ENCODE measurements around the gene RNF207. TPM values are rescaled to one million over a fixed set of nuclear protein-coding genes. Genes with fewer than 3 reads are reported as not detected.

The RNF207 gene
- total RNA-seq, 1 donor from 2014 or later, result 19.4 TPM

DNA sequence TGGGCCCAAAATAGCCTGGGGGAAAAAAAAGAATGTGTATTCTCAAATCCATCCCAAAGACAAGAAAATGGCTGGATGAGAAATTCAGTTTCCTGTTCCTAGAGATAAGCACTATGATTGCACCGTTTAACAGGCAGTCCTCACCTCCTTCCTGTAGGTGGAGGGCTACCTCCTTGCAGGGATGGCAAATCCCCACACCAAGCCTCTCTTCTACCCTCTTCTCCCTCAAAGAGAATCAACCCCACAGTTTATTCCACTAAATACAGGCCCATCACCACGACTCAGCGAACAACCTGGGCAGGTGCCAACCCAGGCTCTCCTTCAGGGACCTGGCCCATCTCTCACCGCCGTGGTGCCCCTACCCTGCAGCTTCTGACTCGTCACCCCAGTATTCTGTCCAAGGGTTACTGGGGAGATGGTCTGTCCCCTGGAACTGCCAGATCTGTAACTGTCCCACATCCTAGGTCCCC is 22.4 kb upstream of the RNF207 start:
- H3K4me3 ChIP-seq, result no peak overlapping the region
- TF ChIP-seq, protein P1, sequence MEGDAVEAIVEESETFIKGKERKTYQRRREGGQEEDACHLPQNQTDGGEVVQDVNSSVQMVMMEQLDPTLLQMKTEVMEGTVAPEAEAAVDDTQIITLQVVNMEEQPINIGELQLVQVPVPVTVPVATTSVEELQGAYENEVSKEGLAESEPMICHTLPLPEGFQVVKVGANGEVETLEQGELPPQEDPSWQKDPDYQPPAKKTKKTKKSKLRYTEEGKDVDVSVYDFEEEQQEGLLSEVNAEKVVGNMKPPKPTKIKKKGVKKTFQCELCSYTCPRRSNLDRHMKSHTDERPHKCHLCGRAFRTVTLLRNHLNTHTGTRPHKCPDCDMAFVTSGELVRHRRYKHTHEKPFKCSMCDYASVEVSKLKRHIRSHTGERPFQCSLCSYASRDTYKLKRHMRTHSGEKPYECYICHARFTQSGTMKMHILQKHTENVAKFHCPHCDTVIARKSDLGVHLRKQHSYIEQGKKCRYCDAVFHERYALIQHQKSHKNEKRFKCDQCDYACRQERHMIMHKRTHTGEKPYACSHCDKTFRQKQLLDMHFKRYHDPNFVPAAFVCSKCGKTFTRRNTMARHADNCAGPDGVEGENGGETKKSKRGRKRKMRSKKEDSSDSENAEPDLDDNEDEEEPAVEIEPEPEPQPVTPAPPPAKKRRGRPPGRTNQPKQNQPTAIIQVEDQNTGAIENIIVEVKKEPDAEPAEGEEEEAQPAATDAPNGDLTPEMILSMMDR (IDR thresholded peaks at IDR 0.05), result no peak
- no peak for TF ChIP-seq POLR2AphosphoS5 (IDR thresholded peaks at IDR 0.05; ENCODE audit: insufficient read depth in 1 of 2, low read depth in 1 of 2)
- TF ChIP-seq POLR2A (IDR thresholded peaks at IDR 0.05), result no peak
- H3K9me3 ChIP-seq, result no peaks in the 10 kb centered on the region
- no peak for DNase-seq (ENCODE audit: extremely low spot score in 2 of 2)
- H3K27me3 ChIP-seq, result no peaks in the 10 kb centered on the region
- H3K27ac ChIP-seq, result no peak overlapping the region
- peaks cover 0 to 21% of the 10 kb centered on the region in 2 donors for H3K36me3 ChIP-seq
- H3K4me1 ChIP-seq, result peaks cover 20% of the 10 kb centered on the region
- intact Hi-C loops (cut with DNase I), result no loop called here

DNA sequence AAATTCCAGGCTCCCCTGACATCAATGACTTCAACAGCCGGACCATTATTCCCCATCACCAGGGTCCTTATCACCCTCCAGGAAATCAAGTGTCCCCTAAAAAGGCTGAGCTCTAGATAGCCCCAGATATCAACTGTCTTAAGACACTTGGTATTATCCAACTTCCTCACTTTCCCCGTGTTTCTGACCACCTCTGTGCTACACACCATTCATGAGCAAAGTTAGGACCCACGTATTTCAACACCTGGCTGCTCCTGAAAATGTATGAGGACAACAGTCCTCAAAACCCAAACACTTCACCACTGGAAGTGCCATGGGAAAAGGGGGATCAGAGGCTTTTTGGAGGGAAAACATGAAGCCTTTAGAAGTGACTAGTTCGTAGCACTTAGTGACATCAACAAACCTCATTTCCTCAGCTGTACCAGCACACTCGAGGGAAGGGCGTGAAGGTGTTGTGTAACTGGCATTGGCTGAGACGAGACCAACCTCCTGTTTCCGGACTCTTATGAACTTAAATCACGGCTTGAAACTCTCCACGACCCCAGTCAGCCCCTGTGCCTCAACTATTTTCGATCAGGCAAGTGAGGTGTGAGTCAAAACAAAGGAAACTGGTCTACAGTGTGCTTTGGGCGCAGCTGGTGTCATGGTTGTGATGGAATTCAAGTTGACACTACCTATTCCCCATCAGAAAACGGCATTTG is 21.7 kb upstream of the RNF207 start:
- TF ChIP-seq, protein P1 (IDR thresholded peaks at IDR 0.05), result no peak
- TF ChIP-seq POLR2A (IDR thresholded peaks at IDR 0.05) (no peak), POLR2AphosphoS5 (IDR thresholded peaks at IDR 0.05; ENCODE audit: insufficient read depth in 1 of 2, low read depth in 1 of 2) (no peak)
- Histone ChIP-seq H3K4me3 (no peak overlapping the region), H3K4me1 (peaks cover 13% of the 10 kb centered on the region), H3K9me3 (no peaks in the 10 kb centered on the region), H3K36me3 (peaks cover 0 to 28% of the 10 kb centered on the region in 2 donors), H3K27me3 (no peaks in the 10 kb centered on the region), H3K27ac (no peak overlapping the region)
- intact Hi-C loops (cut with DNase I), result no loop called here
- DNase-seq (ENCODE audit: extremely low spot score in 2 of 2), result no peak

DNA sequence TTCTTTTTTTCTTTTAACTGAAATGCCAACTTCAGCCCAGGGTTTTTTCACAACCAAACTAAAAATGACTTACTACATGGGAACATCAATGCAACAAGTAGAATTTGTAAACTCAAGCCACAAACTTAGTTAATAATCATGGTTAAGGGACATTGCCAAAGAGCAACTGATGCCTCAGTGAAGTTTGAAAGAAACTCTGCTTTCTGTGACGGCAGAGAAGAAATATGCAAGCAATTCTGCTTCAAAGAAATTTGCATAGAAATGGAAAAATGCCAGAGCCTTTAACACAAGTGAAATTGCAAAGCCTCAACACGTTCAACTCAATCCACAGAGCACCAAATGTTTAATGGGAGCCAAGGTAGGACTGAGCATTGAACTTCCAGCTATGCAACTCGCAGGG is 20.8 kb upstream of the RNF207 start:
- H3K9me3 ChIP-seq, result no peaks in the 10 kb centered on the region
- H3K36me3 ChIP-seq, result peaks cover 0 to 37% of the 10 kb centered on the region in 2 donors
- H3K27ac ChIP-seq, result no peak overlapping the region
- no peak for DNase-seq (ENCODE audit: extremely low spot score in 2 of 2)
- H3K4me3 ChIP-seq, result no peak overlapping the region
- H3K4me1 ChIP-seq, result peaks cover 13% of the 10 kb centered on the region
- TF ChIP-seq, protein P1 (IDR thresholded peaks at IDR 0.05), result no peak
- no peaks in the 10 kb centered on the region for H3K27me3 ChIP-seq
- intact Hi-C loops (cut with DNase I), result no loop called here

DNA sequence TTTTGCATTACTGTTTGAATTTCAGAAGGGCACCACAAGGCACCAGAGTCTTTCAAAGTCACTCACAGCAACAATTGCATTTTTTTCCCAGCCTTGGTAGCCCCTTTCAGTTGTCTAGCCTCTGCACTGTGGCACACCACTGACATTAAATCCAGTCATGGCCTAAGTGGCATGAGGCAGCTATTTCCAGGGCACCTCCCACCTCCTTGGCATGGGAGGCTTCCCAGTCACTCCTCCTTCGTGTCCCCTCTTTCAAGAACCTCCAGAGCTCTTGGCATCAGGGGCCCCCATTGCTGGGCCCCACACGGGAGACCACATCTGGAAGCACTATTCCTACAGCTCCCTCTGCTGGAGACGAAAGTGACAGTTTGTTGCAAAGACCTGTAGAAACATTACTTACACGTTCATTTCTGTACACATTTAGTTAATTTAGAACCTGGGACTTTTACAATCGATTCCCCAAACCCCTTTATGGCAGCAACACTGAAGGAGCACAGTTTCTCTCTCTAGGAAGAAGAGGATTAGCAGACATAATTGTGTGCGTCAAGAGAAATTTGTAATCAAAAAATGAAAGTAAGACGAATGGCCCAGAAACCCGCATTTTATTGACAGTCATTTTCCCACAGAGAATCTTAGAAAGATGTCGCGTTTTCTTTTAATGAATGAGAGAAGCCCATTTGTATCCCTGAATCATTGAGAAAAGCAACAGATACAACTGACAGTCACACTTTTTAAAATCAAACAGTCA is 20.1 kb upstream of the RNF207 start:
- TF ChIP-seq, protein P1 (IDR thresholded peaks at IDR 0.05), result no peak
- TF ChIP-seq POLR2A (IDR thresholded peaks at IDR 0.05) (no peak), POLR2AphosphoS5 (IDR thresholded peaks at IDR 0.05; ENCODE audit: insufficient read depth in 1 of 2, low read depth in 1 of 2) (no peak)
- Histone ChIP-seq H3K27ac (no peak overlapping the region), H3K36me3 (peaks cover 0 to 44% of the 10 kb centered on the region in 2 donors)

DNA sequence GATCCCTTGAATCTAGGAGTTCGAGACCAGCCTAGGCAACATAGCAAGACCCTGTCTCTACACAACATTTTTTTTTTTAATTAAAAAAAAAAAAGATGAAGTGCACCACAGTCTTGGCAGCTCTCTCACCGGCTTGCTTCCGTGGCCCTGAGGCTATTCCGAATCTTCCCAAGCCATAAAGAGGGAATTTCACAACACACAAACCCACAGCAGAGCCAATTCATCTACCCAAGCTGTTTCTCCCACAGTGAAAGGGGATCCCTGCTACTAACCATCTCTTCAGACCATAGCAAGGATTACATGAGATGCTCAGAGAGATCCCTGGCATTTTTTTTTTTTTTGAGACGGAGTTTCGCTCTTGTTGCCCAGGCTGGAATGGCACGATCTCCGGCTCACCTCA is 17.5 kb upstream of the RNF207 start:
- Histone ChIP-seq H3K27ac (no peak overlapping the region), H3K27me3 (no peaks in the 10 kb centered on the region), H3K36me3 (peaks cover 0 to 67% of the 10 kb centered on the region in 2 donors), H3K4me1 (no peaks in the 10 kb centered on the region), H3K9me3 (no peaks in the 10 kb centered on the region), H3K4me3 (no peak overlapping the region)
- intact Hi-C loops (cut with DNase I), result no loop called here
- DNase-seq (ENCODE audit: extremely low spot score in 2 of 2), result no peak
- TF ChIP-seq POLR2AphosphoS5 (IDR thresholded peaks at IDR 0.05; ENCODE audit: insufficient read depth in 1 of 2, low read depth in 1 of 2) (no peak), POLR2A (IDR thresholded peaks at IDR 0.05) (no peak)
- TF ChIP-seq, protein P1 (IDR thresholded peaks at IDR 0.05), result no peak

More for the DNA sequence above, 20.1 kb upstream of the RNF207 start:
- Histone ChIP-seq H3K4me1 (peaks cover 9% of the 10 kb centered on the region), H3K4me3 (no peak overlapping the region), H3K27me3 (no peaks in the 10 kb centered on the region), H3K9me3 (no peaks in the 10 kb centered on the region)
- DNase-seq (ENCODE audit: extremely low spot score in 2 of 2), result no peak
- intact Hi-C loops (cut with DNase I), result no loop called here
